OCI-LY7 (cell line): ENCODE data around the gene ATP1A3.

ENCODE experiments used
- EZH2phosphoT487 ChIP-seq: fragments of 200-600 bp; sonication (generic); IDR thresholded peaks from 2 replicates; pipeline ENCODE4 v1.6.1; 2018; ENCODE audit warnings: low read depth, borderline replicate concordance, mild to moderate bottlenecking, mixed run types, antibody characterized with exemption, low read length, moderate library complexity, mixed read lengths
- TF ChIP-seq, protein P1 (sequence below): fragments of 200-600 bp; sonication (generic); conservative IDR thresholded peaks from 2 replicates; pipeline ENCODE4 v1.5.1; 2014; ENCODE audit warnings: mild to moderate bottlenecking, antibody characterized with exemption, low read length, moderate library complexity, mixed read lengths

DNA sequence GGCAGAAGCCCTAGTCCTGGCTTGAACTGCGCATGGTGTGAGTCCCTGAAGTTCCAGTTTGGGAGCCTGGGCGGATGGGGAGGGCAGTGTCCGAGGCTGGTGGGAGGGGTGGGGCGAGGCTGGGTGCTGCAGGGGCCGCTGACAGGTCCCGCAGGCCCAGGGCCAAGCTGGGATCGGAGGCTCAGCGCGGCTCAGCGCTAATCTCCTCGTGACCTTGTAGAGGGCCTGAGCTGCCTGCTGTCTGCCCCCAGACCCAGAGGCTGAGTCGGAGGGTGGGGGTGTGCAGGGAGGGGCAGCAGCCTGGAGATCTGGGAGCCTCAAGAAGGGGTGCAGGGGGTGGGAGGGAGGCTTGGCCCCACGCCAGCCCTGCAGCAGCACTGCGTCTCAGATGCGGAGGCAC, 3.0 kb downstream of the ATP1A3 start:
- TF ChIP-seq, protein P1, sequence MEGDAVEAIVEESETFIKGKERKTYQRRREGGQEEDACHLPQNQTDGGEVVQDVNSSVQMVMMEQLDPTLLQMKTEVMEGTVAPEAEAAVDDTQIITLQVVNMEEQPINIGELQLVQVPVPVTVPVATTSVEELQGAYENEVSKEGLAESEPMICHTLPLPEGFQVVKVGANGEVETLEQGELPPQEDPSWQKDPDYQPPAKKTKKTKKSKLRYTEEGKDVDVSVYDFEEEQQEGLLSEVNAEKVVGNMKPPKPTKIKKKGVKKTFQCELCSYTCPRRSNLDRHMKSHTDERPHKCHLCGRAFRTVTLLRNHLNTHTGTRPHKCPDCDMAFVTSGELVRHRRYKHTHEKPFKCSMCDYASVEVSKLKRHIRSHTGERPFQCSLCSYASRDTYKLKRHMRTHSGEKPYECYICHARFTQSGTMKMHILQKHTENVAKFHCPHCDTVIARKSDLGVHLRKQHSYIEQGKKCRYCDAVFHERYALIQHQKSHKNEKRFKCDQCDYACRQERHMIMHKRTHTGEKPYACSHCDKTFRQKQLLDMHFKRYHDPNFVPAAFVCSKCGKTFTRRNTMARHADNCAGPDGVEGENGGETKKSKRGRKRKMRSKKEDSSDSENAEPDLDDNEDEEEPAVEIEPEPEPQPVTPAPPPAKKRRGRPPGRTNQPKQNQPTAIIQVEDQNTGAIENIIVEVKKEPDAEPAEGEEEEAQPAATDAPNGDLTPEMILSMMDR: no peak
- no peak for TF ChIP-seq EZH2phosphoT487
